Stimulated activated CD8-positive, alpha-beta memory T cell treated with anti-CD3 and anti-CD28 coated beads, Interleukin-12 subunit alpha, Interleukin-12 subunit beta, amount 100 ng/mL, for 4 hours (primary cell): ENCODE results near the gene PLXNC1.

Source experiments
- DNase-seq: peaks from one replicate; pipeline ENCODE4 v3.0.0-alpha.2; 2020; ENCODE audit warnings: low read depth

The PLXNC1 gene

GRCh38 chr12:94182986-94183707, 34.8 kb downstream of the PLXNC1 start:
- no peak for DNase-seq

DNA sequence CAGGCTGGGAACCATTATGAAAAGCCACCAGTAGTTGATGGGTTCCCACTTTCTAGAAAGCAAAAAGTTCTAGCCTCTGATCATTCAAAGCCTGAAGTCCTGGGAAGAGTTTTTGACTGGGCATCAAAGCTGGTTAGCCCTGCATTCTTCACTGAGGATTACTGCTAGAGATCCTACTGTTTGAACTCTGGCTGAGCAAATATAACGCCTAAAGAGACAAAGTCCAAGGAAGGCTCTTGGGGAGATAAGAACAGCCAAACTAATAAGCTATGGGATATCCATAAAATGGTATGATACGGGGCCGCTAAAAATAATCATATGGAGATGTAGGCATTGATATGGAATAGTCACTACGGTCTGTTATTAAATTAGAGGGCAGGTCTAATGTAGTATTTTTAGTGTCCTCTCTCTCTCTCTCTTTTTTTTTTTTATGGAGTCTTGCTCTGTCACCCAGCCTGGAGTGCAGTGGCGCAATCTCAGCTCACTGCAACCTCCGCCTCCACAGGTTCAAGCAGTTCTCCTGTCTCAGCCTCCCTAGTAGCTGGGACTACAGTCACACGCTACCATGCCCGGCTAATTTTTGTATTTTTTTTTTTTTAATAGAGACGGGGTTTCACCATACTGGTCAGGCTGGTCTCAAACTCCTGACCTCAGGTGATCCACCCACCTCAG, 35.5 kb downstream of the PLXNC1 start:
- no peak for DNase-seq

DNA sequence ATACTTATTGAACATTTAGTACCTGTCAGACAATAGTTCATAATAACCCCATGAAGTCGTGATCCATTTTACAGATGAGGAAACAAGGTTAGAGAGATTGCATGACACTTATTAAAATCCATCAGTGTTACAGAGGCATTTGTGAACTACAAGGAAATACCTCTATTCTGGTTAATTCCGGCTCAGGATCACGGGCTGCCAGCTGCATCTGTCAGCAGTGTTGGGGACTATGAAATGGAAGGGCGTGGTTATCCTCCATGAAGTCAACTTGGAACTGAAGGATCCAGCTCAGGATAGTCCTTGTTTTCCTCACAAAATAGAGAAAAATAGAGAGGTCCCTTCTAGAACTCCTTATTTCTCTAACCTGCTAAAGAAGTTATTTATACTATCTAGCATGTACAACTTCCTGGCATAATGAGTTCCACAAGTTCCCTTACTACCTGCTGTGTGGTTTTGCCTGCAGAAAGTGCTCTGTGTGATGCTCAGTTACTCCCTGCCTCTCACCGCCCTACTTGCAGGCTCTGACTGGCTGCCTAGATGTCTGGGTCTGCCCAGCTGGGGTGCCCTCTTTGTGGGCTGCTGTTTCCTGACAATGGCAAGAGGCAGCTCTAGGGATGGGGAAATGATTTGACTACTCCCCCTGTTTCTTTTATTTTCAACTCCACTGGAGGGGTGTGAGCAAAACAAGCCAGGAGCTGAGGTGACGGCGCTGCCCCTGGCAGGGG, 36.8 kb downstream of the PLXNC1 start:
- DNase-seq = no peak

GRCh38 chr12:94185801-94186200, 37.4 kb downstream of the PLXNC1 start:
- no peak for DNase-seq

GRCh38 chr12:94186278-94187241, 38.2 kb downstream of the PLXNC1 start:
- DNase-seq = no peak

GRCh38 chr12:94187361-94187760, 39.0 kb downstream of the PLXNC1 start:
- DNase-seq = no peak

DNA sequence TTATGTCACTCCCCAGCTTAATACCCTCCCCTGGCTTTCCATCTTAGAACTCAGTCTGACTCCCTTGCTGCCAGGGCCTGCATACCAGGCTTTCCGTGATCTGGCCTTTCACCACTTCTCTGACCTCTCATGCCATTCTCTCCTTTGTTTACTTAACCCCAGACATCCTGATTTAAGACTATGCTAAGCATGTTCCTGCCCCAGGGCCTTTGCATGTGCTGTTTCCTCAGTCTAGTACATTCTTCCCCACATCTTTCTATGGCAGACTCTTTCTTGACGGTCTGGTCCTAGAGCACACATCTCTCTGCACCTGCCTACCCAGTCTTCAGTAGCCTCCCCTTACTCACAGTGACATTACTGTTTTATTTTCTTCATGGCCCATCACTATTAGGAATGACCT, 42.2 kb downstream of the PLXNC1 start:
- no peak for DNase-seq

DNA sequence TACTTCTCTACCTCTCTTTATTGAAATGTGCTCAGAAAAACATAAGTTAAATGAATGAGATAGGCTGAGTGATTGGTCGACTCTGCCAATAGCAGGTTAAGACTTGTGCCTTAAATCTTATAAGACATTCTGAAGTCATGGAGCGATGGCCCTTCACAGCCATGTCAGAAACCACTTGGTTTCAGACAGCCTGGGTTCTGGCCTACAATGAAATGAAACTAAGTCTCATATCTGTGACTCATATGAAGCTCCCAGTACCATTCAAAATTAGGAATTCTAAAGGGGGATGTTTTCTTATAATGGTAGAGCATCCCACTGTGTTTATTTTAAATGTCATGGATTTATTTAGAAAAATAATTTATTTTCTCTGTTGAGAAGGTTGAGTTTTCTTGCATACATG, 42.6 kb downstream of the PLXNC1 start:
- DNase-seq = no peak

DNA sequence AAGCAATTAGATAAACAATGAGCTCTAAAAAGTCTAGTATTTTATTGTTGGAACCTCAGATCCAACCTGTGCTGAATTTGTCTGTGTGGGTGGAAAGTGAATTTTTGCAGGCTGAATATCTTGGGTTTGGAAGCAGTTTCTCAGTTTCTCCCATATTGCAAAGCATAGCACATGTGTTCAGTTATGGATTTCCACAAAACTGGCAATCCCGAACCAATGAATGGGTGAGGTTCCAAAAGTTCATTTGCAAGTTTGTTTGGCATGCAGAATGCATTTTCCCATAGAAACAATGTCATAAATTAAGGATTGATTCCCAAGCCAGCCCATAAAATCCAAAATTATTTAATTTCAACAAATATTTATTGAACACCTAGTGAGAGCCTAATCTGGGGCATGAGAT, 43.4 kb downstream of the PLXNC1 start:
- DNase-seq = no peak

DNA sequence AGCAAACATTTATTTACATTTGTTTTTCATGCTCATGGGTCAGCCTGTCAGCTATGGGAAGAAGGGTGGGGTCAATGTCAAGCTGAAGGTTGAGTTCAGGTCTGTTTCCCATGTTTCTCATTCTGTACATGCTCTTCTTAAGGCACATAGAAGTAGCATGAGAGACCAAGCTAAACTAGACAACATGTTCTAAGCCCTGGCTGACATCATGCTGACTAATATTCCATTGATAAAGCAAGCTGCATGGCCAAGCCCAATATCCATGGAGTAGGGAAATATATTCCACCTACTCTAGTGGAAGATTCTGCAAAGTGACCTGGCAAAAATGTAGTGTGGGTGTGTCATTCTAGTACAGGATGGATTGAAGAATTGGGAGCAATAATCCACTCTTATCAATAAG, 44.1 kb downstream of the PLXNC1 start:
- no peak for DNase-seq

DNA sequence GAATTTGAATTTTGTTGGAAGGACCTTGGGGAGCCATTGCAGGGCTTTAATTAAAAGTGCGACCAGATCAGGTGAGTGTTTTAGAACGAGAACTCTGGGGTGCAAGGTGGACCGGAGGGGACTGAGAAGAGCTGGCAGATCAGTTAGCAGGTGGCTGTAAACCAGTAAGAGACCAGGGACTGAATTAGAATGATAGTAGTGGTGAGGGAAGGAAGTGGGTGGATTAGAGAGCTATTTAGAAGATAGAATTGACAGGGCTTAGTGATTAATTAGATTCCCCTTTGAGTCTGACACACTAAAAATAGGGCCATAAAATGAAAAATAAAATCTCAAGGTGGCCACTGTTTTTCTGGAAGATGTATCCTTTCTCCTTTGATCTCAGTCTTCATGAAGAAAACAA, 44.8 kb downstream of the PLXNC1 start:
- DNase-seq = no peak

GRCh38 chr12:94195483-94195882, 47.1 kb downstream of the PLXNC1 start:
- DNase-seq = no peak

DNA sequence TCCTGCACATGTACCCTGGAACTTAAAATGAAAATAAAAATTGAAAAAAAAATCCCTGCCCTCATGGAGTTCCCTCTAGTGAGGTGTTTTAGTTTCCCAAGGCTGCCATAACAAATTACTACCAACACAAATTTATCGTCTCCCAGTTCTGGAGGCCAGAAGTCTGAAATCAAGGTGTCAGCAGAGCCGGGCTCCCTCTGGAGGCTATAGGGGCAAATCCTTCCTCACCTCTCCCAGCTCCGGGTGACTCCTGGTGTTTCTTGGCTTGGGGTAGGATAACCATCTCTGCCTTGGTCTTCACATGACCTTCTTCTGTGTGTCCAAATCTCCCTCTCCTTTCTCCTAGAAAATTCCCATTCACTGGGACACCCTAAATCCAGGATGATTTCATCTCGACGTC, 50.1 kb downstream of the PLXNC1 start:
- DNase-seq = no peak

- no peak for DNase-seq
Observed at GRCh38 chr12:94198872-94199271, 50.5 kb downstream of the PLXNC1 start.

DNA sequence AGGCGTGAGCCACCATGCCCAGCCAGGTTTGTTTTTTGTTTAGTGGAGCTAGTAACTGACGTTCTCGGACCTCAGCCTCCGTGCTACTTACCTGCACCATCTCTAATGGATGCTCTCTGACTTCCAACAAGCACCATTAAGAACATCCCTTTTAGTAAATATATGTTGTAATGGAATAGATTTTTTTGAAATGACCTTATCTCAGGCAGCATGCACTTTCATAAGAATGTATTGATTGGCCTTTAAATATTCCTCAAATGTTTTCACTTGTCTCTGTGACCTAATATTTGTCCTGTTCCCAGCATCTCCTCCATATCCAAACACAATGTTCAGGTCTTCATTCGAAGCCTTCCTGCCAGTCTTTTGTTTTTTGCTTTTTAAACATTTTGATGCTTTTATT, 51.7 kb downstream of the PLXNC1 start:
- no peak for DNase-seq

- no peak for DNase-seq
Observed at GRCh38 chr12:94200695-94201094, 52.3 kb downstream of the PLXNC1 start.

GRCh38 chr12:94202245-94203180, 54.1 kb downstream of the PLXNC1 start:
- DNase-seq = no peak

GRCh38 chr12:94203181-94203546, 54.8 kb downstream of the PLXNC1 start:
- DNase-seq = no peak

DNA sequence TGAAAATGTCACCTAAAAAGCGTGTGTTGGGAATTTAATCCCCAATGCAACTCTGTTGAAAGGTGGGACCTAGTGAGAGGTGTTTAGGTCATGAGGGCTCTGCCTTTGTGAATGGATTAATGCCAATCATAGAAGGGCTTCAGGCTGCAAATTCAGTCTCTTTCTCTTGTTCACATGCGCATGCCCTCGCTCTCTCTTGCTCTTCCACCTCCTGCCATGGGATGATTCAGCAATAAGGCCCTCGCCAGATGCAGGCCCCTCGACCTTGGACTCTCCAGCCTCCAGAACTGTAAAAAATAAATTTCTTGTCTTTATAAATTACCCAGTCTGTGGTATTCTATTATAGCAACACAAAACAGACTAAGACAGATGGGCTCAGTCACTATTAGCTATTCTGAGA, 55.4 kb downstream of the PLXNC1 start:
- DNase-seq = no peak

DNA sequence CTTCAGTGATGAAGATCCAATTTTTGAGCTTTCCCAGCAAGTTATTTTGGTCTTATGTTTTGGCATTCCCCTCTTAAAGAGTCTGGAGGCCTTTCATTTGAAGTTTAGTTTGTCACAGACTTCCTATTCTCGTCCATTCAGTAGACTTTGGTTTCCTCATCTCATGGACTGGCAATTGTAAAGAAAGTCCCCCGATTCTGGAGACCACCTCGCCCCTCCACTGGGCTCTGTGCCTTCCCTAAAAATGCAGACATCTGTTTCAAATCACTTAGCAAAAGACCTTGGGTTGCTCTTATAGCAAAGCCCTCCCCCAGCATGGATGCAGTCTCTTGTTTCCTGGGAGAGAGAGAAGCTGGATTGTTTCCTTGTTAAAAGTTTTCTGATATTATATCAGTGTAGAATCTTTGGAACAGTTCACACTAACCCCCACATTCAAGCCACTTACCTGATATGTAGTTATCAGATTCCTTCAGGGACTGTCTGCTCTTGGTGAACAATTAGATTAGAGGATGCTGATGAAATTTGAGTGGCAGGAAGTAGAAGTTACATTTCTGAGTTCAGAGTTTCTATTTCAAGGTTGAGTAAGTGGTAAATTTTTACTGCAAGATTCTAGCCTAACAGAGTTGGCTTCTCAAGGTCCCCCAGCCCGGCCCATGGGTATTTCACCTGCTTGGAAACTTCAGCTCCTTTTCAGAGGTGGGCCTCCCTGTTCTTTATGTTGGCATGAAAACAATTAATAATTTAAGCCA, 56.3 kb downstream of the PLXNC1 start:
- DNase-seq = no peak
